A673 (cell line): ENCODE measurements around the gene PDE6D. TPM values are rescaled to one million over a fixed set of nuclear protein-coding genes. Genes with fewer than 3 reads are reported as not detected.

Experiments used
- BruUV-seq: library from RNA; stranded (reverse); fragments of 400-500 nt; replicated peaks from 2 replicates; lab custom pipeline; 2021; lab: Mats Ljungman, UMichigan
- CTCF ChIA-PET: fragments of 300-600 bp; sonication (Branson Sonifier 250); formaldehyde crosslinking; loops from one replicate; lab custom pipeline; 2022; ENCODE audit warnings: antibody characterized with exemption; lab: Charles Lee
- POLR2A ChIA-PET: fragments of 300-600 bp; sonication (Branson Sonifier 250); formaldehyde crosslinking; loops from one replicate; lab custom pipeline; 2022; ENCODE audit warnings: antibody characterized with exemption; ENCODE audit not compliant: low non-redundant PET; lab: Charles Lee
- DNase-seq: peaks from one replicate; pipeline ENCODE4 v3.0.0-alpha.2; 2015; ENCODE audit warnings: low spot score
- H3K27ac ChIP-seq: fragments of 200-600 bp; sonication (generic); 2 replicates; pipeline ENCODE4 v1.5.1; 2016; ENCODE audit warnings: mixed run types, low read depth, mild to moderate bottlenecking, mixed read lengths, antibody characterized with exemption, low read length; ENCODE audit not compliant: poor library complexity, severe bottlenecking
- H3K27me3 ChIP-seq: fragments of 200-600 bp; sonication (generic); replicated peaks from 2 replicates; pipeline ENCODE4 v1.6.1; 2017; ENCODE audit warnings: mixed run types, low read depth, mild to moderate bottlenecking, mixed read lengths, antibody characterized with exemption, low read length; ENCODE audit not compliant: insufficient read depth, poor library complexity
- H3K36me3 ChIP-seq: fragments of 200-600 bp; sonication (generic); 2 replicates; pipeline ENCODE4 v1.6.1; 2016; ENCODE audit warnings: mixed run types, mild to moderate bottlenecking, mixed read lengths, antibody characterized with exemption, low read length; ENCODE audit not compliant: insufficient read depth, poor library complexity, severe bottlenecking
- H3K4me1 ChIP-seq: fragments of 200-600 bp; sonication (generic); 2 replicates; pipeline ENCODE4 v1.6.1; 2017; ENCODE audit warnings: mixed run types, mild to moderate bottlenecking, mixed read lengths, antibody characterized with exemption, low read length; ENCODE audit not compliant: insufficient read depth, poor library complexity, severe bottlenecking
- H3K4me3 ChIP-seq: fragments of 200-600 bp; sonication (generic); 2 replicates; pipeline ENCODE4 v1.5.1; 2016; ENCODE audit warnings: low read depth, mixed run types, mild to moderate bottlenecking, mixed read lengths, low read length; ENCODE audit not compliant: poor library complexity, severe bottlenecking
- H3K9me3 ChIP-seq: fragments of 200-600 bp; sonication (generic); 2 replicates; pipeline ENCODE4 v1.6.1; 2016; ENCODE audit warnings: mixed run types, low read depth, mild to moderate bottlenecking, mixed read lengths, antibody characterized with exemption, low read length; ENCODE audit not compliant: poor library complexity, severe bottlenecking
- EZH2 ChIP-seq: fragments of 200-600 bp; sonication (generic); IDR thresholded peaks from 2 replicates; pipeline ENCODE4 v1.6.1; 2017; ENCODE audit warnings: borderline replicate concordance, low read depth, mild to moderate bottlenecking, mixed read lengths, antibody characterized with exemption, low read length; ENCODE audit not compliant: poor library complexity, severe bottlenecking
- intact Hi-C: fragments of 100-400 bp; cut with micrococcal nuclease; formaldehyde crosslinking; loops from one replicate; pipeline ENCODE4 v1.10.0; 2022; ENCODE audit not compliant: unreplicated experiment
- total RNA-seq: library from RNA; stranded (reverse); gene quantifications from 2 replicates; pipeline ENCODE4 v1.2.3, GENCODE V29; 2021
- TF ChIP-seq, protein P1 (sequence below): fragments of 300-800, 200-600 bp; sonication (generic); conservative IDR thresholded peaks from 2 replicates; pipeline ENCODE4 v1.5.1; 2017; ENCODE audit warnings: low read depth, mild to moderate bottlenecking, antibody characterized with exemption, low read length, moderate library complexity, mixed read lengths

PDE6D gene
- total RNA-seq, 1 experiment from 2014 or later, result 19.7 TPM

DNA sequence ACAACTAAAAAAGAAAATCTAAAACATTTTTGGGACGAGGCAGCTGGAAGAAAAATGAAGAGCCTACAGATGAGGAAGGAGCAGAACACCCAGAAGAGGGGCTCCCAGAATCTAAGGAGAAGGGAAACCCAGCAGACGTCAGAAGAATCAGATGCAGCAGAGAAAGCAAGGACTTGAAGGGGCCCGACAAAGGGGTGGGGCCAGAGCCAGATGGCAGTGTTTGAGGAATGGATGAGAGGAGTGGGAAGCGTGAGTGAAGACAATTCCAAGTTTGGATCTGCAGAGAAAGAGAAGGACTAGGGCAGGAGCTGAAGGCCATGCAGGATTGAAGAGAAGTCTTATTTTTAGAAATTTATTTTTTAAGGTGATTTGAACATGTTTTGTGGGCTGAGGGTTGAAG, 53.5 kb downstream of the PDE6D start:
- Histone ChIP-seq H3K36me3 (no peaks in the 10 kb centered on the region), H3K27ac (no peak overlapping the region), H3K9me3 (no peaks in the 10 kb centered on the region), H3K4me1 (no peaks in the 10 kb centered on the region), H3K4me3 (no peak overlapping the region), H3K27me3 (no peaks in the 10 kb centered on the region)
- ChIA-PET CTCF (no interaction called here), POLR2A (no interaction called here)
- intact Hi-C loops, result no loop called here
- TF ChIP-seq, protein P1, sequence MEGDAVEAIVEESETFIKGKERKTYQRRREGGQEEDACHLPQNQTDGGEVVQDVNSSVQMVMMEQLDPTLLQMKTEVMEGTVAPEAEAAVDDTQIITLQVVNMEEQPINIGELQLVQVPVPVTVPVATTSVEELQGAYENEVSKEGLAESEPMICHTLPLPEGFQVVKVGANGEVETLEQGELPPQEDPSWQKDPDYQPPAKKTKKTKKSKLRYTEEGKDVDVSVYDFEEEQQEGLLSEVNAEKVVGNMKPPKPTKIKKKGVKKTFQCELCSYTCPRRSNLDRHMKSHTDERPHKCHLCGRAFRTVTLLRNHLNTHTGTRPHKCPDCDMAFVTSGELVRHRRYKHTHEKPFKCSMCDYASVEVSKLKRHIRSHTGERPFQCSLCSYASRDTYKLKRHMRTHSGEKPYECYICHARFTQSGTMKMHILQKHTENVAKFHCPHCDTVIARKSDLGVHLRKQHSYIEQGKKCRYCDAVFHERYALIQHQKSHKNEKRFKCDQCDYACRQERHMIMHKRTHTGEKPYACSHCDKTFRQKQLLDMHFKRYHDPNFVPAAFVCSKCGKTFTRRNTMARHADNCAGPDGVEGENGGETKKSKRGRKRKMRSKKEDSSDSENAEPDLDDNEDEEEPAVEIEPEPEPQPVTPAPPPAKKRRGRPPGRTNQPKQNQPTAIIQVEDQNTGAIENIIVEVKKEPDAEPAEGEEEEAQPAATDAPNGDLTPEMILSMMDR, result no peak
- no peak for TF ChIP-seq EZH2
- no peak for DNase-seq
- no TSS peak for BruUV-seq

DNA sequence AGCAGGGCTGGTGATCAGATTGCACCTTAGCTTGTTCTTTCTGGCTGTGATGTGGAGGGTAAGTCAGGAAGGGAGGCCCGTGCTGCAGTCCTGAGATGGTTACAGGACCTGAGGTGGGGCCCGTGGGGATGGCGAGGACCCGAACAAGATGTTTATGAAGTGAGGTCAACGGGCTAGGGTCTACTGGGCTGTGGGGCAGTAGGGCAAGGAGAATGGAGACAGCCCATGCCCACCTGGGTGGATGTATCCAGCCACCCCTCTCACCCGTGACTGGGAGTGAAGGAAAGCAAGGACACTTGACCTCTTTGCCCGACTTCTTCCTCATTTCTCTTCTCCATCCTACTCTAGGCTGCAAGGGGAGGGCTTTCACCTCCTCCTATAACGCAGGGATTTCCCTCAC, 54.8 kb downstream of the PDE6D start:
- Histone ChIP-seq H3K9me3 (no peaks in the 10 kb centered on the region), H3K4me3 (no peak overlapping the region), H3K4me1 (no peaks in the 10 kb centered on the region), H3K27ac (no peak overlapping the region), H3K36me3 (no peaks in the 10 kb centered on the region), H3K27me3 (no peaks in the 10 kb centered on the region)
- no TSS peak for BruUV-seq
- CTCF ChIA-PET, result no interaction called here
- TF ChIP-seq, protein P1, result no peak
- TF ChIP-seq EZH2, result no peak
- POLR2A ChIA-PET, result no interaction called here
- intact Hi-C loops, result no loop called here
- DNase-seq, result no peak

- Histone ChIP-seq H3K9me3 (no peaks in the 10 kb centered on the region), H3K27me3 (no peaks in the 10 kb centered on the region), H3K4me3 (no peak overlapping the region), H3K27ac (no peak overlapping the region), H3K36me3 (no peaks in the 10 kb centered on the region), H3K4me1 (no peaks in the 10 kb centered on the region)
- POLR2A ChIA-PET, result no interaction called here
- no peak for TF ChIP-seq EZH2
- TF ChIP-seq, protein P1, result no peak
- BruUV-seq, result no TSS peak
- CTCF ChIA-PET, result interaction anchor here (0.6 to 1.9 kb wide), 4 partner anchors 11 to 48 kb away, joined by 3 to 7 read pairs (median 5); no protein-coding TSS in a partner anchor
- DNase-seq, result no peak
- intact Hi-C loops, result no loop called here
These were observed 55.6 kb downstream of the PDE6D start for GRCh38 chr2:231725476-231725875.
